NK-92 (cell line): ENCODE measurements around the gene CDH26.

ENCODE experiments used
- DNase-seq: peaks from one replicate; lab custom pipeline; 2025; ENCODE audit not compliant: unreplicated experiment; lab: John Stamatoyannopoulos, UW

Gene CDH26

GRCh38 chr20:59958123-59958522 is at the start of gene CDH26:
Gene CDH26, plus strand, starts transcription at chr20:59958423. Its CDS starts 304 bp downstream, at chr20:59958727.
- no peak for DNase-seq

DNA sequence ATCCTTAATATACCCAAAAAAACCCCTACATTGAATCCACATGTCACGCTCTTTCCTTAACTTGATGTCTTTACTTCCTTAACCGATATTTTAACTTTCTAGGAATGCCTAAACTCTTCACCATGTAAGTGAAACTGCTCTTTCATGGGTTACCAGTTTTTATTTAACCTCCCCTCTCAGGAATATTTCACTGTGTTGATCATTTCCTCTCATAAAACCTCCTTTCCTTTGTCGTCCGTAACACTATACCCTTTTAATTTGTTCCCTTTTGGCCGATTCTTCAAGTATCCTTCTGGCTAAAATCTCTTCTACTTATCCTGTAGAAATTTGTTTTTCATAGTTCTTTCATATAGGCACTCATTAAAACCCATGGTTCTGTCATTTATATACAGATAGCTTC is 49.4 kb upstream of the CDH26 start:
- no peak for DNase-seq

DNA sequence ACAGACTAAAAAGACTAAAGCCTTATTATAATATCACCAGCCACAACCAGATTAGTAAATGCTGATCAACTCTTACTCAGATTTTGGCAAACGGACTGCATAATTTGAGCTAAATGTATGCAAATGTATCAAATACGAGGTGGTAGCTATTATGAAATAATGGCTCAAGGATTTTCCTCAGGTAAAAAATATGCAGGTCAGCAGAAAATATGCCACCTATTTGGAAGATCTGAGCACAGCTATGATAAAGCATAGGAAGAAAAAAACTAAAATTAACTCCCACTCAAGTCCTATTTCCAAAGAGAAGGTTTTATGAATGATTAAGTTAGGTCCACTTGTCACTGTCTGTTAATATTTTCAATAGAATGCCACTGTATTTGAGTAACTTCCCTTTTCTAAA is 47.2 kb upstream of the CDH26 start:
- no peak for DNase-seq

GRCh38 chr20:59912609-59913008 is 45.6 kb upstream of the CDH26 start:
- no peak for DNase-seq

GRCh38 chr20:59920944-59921343 is 37.3 kb upstream of the CDH26 start:
- no peak for DNase-seq

DNA sequence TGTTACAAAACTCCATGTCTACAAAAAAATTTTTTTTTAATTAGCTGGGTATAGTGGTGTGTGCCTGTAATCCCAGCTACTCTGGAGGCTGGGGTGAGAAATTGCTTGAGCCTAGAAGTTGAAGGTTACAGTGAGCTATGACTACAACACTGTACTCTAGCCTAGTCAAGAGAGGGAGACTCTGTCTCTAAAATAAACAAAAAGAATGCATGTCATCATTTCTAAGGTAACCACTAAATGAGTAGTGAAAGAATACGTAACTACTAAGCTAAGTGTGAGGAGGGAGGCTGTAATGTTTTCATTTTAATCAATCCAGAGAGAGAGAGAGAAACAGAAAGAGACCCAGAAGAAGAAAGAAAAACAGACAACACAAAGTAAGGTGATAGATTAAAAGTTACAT is 34.7 kb upstream of the CDH26 start:
- no peak for DNase-seq

DNA sequence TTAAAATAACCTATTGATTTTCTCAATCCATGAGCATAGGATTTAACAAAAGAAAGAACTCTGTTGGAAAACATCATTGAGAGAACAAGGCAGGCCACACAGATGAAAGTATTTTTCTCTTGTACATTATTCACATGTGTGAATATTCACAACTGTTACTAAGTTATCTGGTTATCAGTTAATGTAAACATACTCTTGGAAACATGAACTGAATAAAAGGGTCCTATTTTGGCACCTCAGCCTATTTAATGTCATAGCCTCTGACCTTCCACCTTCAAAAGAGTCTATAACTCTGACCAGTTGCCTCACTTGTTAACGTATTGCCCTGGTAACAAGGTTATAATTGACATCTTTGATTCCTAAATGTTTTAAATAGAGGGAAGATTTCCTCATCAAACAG is 32.9 kb upstream of the CDH26 start:
- DNase-seq: no peak

- no peak for DNase-seq
Measured at GRCh38 chr20:59925899-59926298, 32.3 kb upstream of the CDH26 start.

DNA sequence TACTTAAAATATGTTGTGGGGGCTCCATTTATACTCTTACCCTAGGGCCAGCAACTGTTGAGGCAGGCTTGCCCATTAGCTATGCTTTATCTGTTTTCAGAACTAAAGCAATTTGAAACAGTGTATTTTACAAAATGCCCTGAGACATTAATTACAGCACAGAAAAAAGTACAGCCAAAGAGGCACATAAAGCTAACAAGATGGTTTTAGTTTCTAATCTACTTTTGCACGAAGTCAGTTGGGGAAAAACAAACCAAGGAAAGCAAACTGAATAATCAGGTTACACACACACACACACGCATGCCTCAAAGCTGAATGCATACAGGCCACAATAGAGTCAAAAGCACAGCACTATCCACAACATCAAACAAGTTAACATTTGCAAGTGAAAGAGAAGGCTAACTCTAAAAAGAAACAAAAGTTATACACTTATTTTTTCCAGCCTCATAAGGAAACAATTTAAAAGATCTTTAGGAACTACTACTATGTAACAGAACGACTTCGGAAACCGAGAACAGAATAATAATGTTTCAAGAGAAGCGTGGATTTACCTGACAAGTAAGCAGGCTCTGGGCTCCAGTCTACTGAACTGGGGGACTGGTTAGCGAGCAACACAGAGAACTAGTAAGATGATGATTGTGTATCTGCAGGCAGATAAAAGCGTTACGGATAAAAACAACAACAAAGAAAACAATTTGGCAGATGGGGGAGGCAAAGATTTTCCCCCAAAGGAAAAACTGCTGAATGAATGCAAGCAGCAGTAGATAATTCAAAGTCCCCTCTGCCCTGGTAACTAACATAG is 26.5 kb upstream of the CDH26 start:
- no peak for DNase-seq

DNA sequence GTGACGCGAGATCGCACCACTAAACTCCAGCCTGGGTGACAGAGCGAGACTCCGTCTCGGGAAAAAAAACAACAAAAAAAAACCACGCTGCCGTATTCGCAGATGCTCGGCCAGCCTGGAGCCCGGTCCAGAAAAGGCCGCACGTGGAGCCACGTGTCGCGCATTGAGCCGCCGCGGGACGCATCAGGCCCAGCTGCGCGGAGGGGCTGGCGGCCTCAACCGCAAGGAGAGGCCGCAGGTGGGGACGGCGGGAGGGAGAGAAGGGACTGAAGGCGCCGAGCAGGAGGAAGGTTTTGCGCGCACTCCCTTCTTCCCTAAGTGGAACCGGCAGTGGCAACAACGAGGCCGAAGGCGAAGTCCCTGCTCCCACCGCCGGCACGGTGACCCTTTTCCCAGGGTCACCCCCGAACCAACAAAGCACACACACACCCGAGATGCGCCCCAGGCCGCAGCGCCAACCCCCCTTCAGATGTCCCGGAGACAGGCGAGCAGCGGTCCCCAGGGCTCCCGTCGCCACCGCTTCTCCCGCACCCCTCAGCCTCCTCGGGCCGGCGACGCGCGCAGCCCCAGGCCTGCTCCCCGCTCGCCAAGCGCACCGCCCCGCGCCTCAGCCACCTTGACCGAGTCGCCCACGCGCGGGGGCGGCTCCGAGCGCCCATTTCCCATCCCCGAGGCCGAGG is 25.5 kb upstream of the CDH26 start:
- no peak for DNase-seq

DNA sequence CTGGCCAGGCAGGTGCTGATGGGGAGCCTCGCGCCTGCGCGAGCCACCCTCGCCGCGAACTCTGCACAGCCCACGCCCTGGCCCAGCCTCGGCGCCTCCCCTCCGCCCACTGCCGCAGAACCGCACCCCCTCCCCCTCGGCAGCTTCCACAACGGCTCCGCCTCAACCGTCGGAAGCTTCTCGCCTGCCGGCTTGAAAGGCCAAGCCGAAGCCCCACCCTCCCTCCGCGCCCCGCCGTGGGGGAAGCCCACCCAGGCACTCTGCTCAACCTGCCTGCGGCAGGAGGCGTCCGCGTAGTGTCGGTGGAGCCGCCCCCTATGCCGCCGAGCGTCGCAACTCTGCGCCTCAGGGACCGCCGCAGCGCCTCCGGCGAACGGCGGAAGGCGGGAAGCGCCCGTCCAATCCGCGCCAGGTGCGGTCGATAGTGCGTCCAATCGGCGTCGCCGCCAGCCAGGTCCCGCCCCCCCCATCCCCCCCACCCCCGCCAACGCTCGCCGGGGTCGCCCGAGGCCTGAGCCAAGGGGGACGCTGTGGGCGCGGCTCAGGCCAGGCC is 24.9 kb upstream of the CDH26 start, which contains the start of gene SYCP2:
Gene SYCP2 (minus strand): TSS at position 342 of the 553 bp plus-strand sequence. CDS start 11,224 bp downstream, outside the sequence.
- no peak for DNase-seq

DNA sequence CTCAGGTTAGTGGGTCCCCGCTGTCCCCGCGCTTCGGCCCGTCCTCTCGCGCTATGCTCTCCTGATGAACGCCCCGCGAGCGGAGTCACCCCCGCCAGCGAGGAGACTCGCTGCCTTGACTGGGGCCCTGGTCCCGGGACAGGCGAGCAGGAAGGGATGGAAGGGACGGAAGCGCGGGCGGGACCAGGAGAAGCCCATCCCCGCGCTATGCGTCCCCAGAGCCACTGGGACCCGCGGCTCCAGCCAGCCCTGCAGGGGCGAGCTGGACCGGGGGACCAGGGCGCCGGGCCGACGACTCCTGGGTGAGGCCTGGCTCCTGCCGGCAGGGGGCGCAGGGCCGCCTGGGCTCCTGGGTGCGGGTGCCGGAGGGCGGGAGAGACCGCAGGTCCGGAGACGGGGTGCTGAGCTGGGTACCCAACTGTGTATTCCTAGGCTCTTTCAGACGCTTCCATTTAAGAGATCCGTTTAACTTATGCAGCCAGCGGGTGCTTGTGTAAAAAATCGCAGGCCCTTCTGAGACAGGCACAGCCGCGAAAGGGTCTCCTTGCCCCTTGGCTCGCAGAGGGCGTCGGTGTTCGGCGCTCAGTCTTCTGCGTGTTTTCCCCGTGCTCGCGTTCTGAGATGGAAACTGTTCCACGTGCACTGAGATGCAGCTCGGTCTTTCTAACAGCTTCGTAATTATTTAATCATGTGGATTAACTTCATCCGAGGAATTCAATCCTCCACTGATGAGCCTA is 24.2 kb upstream of the CDH26 start:
- no peak for DNase-seq

DNA sequence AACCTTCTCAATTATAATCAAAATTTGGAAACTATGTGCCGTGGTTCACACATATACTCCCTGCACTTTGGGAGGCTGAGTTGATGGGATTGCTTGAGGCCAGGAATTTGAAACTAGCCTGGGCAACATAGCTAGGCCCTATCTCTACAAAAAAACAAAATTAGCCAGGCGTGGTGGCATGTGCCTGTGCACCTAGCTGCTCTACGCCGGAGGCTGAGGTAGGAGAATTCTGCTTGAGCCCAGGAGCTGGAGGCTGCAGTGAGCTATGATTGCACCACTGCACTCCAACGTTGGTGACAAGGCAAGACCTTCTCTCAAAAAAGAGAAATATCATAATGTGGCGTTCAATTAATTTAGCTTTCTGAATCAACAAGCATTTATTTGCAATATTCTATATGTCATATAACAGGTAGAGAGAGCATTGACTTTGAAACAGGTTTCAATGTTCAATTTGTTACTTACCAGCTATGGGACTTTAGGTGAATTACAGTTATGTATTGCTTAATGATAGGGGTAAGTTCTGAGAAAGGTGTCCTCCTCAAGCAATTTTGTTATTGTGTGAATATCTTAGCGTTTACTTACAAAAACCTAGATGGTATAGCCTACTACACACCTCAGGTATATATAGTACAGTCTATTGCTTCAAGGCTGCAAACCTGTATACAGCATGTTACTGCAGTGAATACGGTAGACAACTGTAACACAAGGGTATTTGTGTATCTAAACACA is 22.6 kb upstream of the CDH26 start:
- DNase-seq: no peak

- DNase-seq: no peak
Measured at GRCh38 chr20:59936409-59936808, 21.8 kb upstream of the CDH26 start.

DNA sequence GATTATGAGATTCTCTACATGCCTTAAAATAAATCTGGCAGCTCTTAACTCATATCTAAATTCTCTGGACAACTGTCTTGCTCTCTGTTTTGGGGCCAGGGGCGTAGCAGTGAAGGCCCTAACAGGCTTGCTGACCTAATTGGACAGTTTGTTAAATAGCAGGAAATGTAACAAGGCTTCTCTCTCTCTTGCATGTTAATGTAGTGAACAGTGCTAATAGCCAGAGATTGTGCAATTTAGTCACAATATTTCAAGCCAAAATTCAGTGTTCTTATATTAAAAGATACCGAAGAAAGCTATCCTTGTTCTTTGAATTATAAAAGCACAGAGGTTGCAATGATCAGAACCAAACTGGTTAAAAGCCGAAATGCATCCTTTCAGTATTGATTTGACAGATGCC is 21.1 kb upstream of the CDH26 start:
- DNase-seq: no peak

- no peak for DNase-seq
Measured at GRCh38 chr20:59938221-59938620, 20.0 kb upstream of the CDH26 start.

- DNase-seq: no peak
Measured at GRCh38 chr20:59938696-59939051, 19.5 kb upstream of the CDH26 start.

DNA sequence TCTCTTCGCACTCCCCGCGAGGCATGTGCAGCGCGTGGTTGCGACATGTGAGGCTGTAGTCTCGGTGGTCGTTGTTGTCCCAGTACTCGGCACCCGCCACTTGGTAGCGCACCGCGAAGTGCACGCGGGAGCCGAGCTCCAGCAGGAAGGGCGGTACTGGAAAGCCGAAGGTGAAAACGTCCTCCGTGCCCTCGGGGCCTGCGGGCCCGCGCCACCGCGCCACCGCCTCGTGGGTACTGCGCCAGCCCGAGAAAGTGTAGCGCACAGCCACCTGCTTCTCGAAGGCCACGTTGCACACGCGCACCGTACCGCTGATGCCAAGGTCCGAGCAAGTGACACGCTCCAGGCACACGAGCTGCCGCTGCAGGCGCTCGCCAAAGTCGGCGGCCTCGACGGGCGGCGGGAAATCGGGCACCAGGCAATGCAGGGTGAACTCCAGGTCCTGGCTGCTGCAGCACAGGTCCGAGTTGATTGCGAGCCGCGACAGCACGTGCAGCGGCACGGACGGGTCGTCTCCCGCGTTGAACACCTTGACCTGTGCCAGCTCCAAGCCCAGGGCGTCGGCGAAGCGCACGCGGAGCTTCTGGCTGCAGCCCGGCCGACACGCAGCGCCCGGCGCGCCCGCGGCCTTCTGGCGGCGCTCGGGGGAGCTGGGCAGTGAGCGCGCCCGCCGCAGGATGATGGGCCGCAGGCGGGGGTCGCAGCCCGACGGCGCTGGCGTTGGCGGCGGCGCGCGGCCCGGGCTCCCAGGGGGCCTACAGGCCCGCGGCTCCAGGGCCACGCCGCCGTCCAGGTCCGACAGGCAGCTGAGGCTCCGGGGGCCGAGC is 19.0 kb upstream of the CDH26 start:
- no peak for DNase-seq

GRCh38 chr20:59939879-59940128 is 18.4 kb upstream of the CDH26 start:
- DNase-seq: no peak
